OCI-LY1 (cell line): ENCODE results near the gene ADGRV1.

ENCODE experiments used
- H2AFZ ChIP-seq: fragments of 200-600 bp; sonication (generic), shearing (Covaris generic); 2 replicates; pipeline ENCODE4 v1.6.0; 2014; ENCODE audit warnings: antibody characterized with exemption, mild to moderate bottlenecking, low read length
- H3F3A ChIP-seq: fragments of 200-600 bp; sonication (generic), shearing (Covaris generic); 2 replicates; pipeline ENCODE4 v1.6.0; 2014; ENCODE audit warnings: mild to moderate bottlenecking, antibody characterized with exemption, low read length, moderate library complexity; ENCODE audit not compliant: insufficient read depth
- H3K27ac ChIP-seq: fragments of 200-600 bp; sonication (generic); 2 replicates; pipeline ENCODE4 v1.5.1; 2014; ENCODE audit warnings: low read length, mixed run types, mild to moderate bottlenecking, low read depth; ENCODE audit not compliant: poor library complexity, severe bottlenecking
- H3K27me3 ChIP-seq: fragments of 200-600 bp; sonication (generic); 2 replicates; pipeline ENCODE4 v1.6.0; 2014; ENCODE audit warnings: antibody characterized with exemption, mild to moderate bottlenecking, low read length, moderate library complexity; ENCODE audit not compliant: insufficient read depth
- H3K36me3 ChIP-seq: fragments of 200-600 bp; sonication (generic); 2 replicates; pipeline ENCODE4 v1.6.1; 2014; ENCODE audit warnings: mild to moderate bottlenecking, antibody characterized with exemption, low read length, moderate library complexity, mixed read lengths; ENCODE audit not compliant: insufficient read depth
- H3K4me1 ChIP-seq: fragments of 200-600 bp; sonication (generic); 2 replicates; pipeline ENCODE4 v1.5.1; 2014; ENCODE audit warnings: mild to moderate bottlenecking, low read length, moderate library complexity; ENCODE audit not compliant: insufficient read depth, severe bottlenecking
- H3K4me2 ChIP-seq: fragments of 200-600 bp; sonication (generic), shearing (Covaris generic); 2 replicates; pipeline ENCODE4 v1.6.1; 2014; ENCODE audit warnings: low read length
- H3K4me3 ChIP-seq: fragments of 200-600 bp; sonication (generic); 2 replicates; pipeline ENCODE4 v1.5.1; 2014; ENCODE audit warnings: low read length, low read depth, mild to moderate bottlenecking, mixed read lengths; ENCODE audit not compliant: poor library complexity, severe bottlenecking
- H3K79me2 ChIP-seq: fragments of 200-600 bp; shearing (Covaris generic); 2 replicates; pipeline ENCODE4 v1.6.1; 2016; ENCODE audit warnings: mixed run types, low read length, mixed read lengths; ENCODE audit not compliant: insufficient read depth
- H3K9ac ChIP-seq: fragments of 200-600 bp; sonication (generic), shearing (Covaris generic); 2 replicates; pipeline ENCODE4 v1.6.1; 2014; ENCODE audit warnings: mild to moderate bottlenecking, low read length, mixed read lengths
- H3K9me2 ChIP-seq: fragments of 200-600 bp; sonication (generic), shearing (Covaris generic); 2 replicates; pipeline ENCODE4 v1.6.1; 2014; ENCODE audit warnings: low read depth, mild to moderate bottlenecking, low read length, mixed read lengths
- H3K9me3 ChIP-seq: fragments of 200-600 bp; shearing (Covaris generic); 2 replicates; pipeline ENCODE4 v1.6.1; 2014; ENCODE audit warnings: low read length, mixed read lengths
- H4K20me1 ChIP-seq: fragments of 200-600 bp; sonication (generic), shearing (Covaris generic); 2 replicates; pipeline ENCODE4 v1.6.0; 2016; ENCODE audit warnings: mild to moderate bottlenecking, low read length; ENCODE audit not compliant: insufficient read depth
- EZH2 ChIP-seq: fragments of 200-600 bp; sonication (generic), shearing (Covaris generic); IDR thresholded peaks from 2 replicates; pipeline ENCODE4 v1.8.0; 2017; ENCODE audit warnings: borderline replicate concordance, mixed run types, mild to moderate bottlenecking, antibody characterized with exemption, low read length, moderate library complexity, mixed read lengths
- TF ChIP-seq, protein P1 (sequence below): fragments of 200-600 bp; sonication (generic), shearing (Covaris generic); IDR thresholded peaks from 2 replicates; pipeline ENCODE4 v1.5.1; 2017; ENCODE audit warnings: mild to moderate bottlenecking, antibody characterized with exemption, low read length, moderate library complexity, mixed read lengths

ADGRV1 gene

DNA sequence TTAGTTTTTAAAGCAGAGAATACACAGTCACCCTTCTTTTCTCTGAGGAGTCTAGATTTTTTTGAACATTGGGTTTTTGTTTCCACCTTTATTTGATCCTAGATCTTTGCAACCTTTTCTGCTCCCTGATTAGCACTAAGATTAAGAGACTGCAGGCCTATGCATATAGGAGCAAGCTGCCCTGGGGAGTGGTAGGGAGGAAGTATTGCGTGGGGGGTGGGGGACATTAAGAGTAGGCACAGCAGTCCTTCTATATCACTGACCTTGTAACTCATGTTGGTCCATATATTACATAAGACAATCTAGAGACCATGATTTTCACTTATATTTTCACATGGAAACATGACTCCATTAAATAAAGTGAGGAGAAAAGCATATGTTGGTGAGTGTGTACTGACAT, 149.1 kb downstream of the ADGRV1 start:
- no peaks in the 10 kb centered on the region for H4K20me1 ChIP-seq
- H3K4me3 ChIP-seq = no peak overlapping the region
- H3K9ac ChIP-seq = no peak overlapping the region
- no peaks in the 10 kb centered on the region for H3F3A ChIP-seq
- H3K9me2 ChIP-seq = no peaks in the 10 kb centered on the region
- H3K79me2 ChIP-seq = no peaks in the 10 kb centered on the region
- no peak overlapping the region for H2AFZ ChIP-seq
- H3K4me2 ChIP-seq = no peak overlapping the region
- H3K36me3 ChIP-seq = no peaks in the 10 kb centered on the region
- H3K27ac ChIP-seq = no peak overlapping the region
- no peaks in the 10 kb centered on the region for H3K27me3 ChIP-seq
- no peaks in the 10 kb centered on the region for H3K9me3 ChIP-seq
- H3K4me1 ChIP-seq = no peaks in the 10 kb centered on the region
- TF ChIP-seq, protein P1, sequence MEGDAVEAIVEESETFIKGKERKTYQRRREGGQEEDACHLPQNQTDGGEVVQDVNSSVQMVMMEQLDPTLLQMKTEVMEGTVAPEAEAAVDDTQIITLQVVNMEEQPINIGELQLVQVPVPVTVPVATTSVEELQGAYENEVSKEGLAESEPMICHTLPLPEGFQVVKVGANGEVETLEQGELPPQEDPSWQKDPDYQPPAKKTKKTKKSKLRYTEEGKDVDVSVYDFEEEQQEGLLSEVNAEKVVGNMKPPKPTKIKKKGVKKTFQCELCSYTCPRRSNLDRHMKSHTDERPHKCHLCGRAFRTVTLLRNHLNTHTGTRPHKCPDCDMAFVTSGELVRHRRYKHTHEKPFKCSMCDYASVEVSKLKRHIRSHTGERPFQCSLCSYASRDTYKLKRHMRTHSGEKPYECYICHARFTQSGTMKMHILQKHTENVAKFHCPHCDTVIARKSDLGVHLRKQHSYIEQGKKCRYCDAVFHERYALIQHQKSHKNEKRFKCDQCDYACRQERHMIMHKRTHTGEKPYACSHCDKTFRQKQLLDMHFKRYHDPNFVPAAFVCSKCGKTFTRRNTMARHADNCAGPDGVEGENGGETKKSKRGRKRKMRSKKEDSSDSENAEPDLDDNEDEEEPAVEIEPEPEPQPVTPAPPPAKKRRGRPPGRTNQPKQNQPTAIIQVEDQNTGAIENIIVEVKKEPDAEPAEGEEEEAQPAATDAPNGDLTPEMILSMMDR = no peak
- no peak for TF ChIP-seq EZH2

DNA sequence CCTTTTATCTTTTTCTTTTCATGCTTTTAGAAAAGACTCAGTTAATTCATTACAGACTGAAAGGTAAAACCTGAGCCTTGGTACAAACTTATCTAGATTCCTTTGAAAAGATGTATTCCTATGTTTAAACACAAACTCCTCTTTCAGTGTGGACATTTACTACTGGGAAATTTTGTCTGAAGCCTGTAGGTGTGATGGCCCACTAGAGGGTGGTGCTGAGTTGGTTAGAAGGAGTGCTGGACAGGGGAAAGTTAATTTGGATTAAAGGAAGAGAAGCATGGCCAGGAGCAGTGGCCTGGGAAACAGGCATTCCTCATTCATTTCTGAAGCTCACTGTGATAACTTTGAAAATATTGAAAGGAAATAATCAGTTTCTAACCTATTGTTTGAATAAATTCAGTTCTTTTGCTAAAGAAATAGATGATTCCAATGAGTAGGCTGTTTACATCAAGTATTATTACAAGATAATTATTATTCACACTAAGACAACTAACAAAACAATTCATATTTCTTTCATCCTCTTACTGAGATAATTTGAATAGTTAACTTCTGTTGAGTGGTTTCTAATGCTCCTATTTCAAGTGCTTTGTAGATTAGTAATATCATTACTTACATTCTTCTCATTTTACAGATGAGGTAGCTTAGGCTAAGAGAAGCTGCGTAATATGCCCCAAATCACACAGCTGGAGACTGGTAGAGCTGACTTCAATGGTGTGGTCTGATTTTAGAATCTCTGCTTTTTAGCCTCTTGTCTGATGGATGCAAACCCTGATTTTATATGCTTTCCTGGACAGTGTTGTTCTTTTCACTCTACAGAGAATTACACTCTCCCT, 150.9 kb downstream of the ADGRV1 start:
- H3K4me1 ChIP-seq = no peaks in the 10 kb centered on the region
- no peaks in the 10 kb centered on the region for H3K9me2 ChIP-seq
- H3F3A ChIP-seq = no peaks in the 10 kb centered on the region
- H3K27ac ChIP-seq = no peak overlapping the region
- H3K36me3 ChIP-seq = no peaks in the 10 kb centered on the region
- no peaks in the 10 kb centered on the region for H4K20me1 ChIP-seq
- TF ChIP-seq, protein P1 = peak; percentile 58
- no peak for TF ChIP-seq EZH2
- no peaks in the 10 kb centered on the region for H3K27me3 ChIP-seq
- no peak overlapping the region for H3K9ac ChIP-seq
- H3K9me3 ChIP-seq = no peaks in the 10 kb centered on the region
- H3K79me2 ChIP-seq = no peaks in the 10 kb centered on the region
- no peak overlapping the region for H3K4me3 ChIP-seq
- H3K4me2 ChIP-seq = no peak overlapping the region
- H2AFZ ChIP-seq = no peak overlapping the region

DNA sequence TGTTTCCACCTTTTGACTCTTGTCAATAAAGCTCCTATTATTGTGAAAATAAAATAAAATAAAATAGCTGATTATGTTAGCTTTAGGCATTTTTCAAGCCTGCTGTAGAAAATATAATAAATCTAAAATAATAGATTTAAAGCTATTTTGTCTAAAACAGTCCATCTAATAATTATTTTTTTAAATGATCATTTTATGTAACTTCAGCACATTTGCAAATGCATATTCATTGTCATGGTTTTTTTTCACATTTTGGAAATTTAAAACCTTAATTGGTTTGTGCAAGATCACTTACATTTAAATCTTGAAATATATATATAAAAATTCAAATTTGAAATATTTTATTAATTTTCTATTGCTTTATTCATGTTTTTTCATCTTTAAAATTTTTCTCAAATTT, 159.8 kb downstream of the ADGRV1 start:
- H4K20me1 ChIP-seq = no peaks in the 10 kb centered on the region
- no peaks in the 10 kb centered on the region for H3K4me1 ChIP-seq
- H3K4me2 ChIP-seq = no peak overlapping the region
- H3K27ac ChIP-seq = no peak overlapping the region
- TF ChIP-seq EZH2 = no peak
- TF ChIP-seq, protein P1 = no peak
- H3K79me2 ChIP-seq = no peaks in the 10 kb centered on the region
- H3K27me3 ChIP-seq = no peaks in the 10 kb centered on the region
- H3K9me2 ChIP-seq = no peaks in the 10 kb centered on the region
- H3F3A ChIP-seq = no peaks in the 10 kb centered on the region
- no peaks in the 10 kb centered on the region for H3K36me3 ChIP-seq
- no peak overlapping the region for H3K9ac ChIP-seq
- no peaks in the 10 kb centered on the region for H3K9me3 ChIP-seq
- H3K4me3 ChIP-seq = no peak overlapping the region
- no peak overlapping the region for H2AFZ ChIP-seq
